IMR-90 (cell line): ENCODE results near the gene CTBP2. TPM values are rescaled to one million over a fixed set of nuclear protein-coding genes. Genes with fewer than 3 reads are reported as not detected.

ENCODE experiments used
- ATAC-seq: fragments of 200-7000 bp; cut with Tn5 transposase; 2 replicates; pipeline ENCODE4 v1.9.1; 2020; ENCODE audit warnings: low read depth, mild to moderate bottlenecking, moderate library complexity
- BruUV-seq: library from RNA; stranded (reverse); fragments of 400-500 nt; replicated peaks from 2 replicates; lab custom pipeline; 2021; lab: Mats Ljungman, UMichigan
- CTCF ChIA-PET: fragments of 300-600 bp; formaldehyde crosslinking; extraction: SDS; loops from one replicate; lab custom pipeline; 2021; ENCODE audit warnings: antibody characterized with exemption; lab: Yijun Ruan, JAX
- POLR2A ChIA-PET: fragments of 300-600 bp; sonication (Branson Sonifier 250); formaldehyde crosslinking; loops from one replicate; lab custom pipeline; 2022; ENCODE audit warnings: antibody characterized with exemption; ENCODE audit not compliant: unreplicated experiment; lab: Charles Lee
- DNase-seq: peaks from one replicate; pipeline ENCODE4 v3.0.0; 2013
- H2AFZ ChIP-seq: replicated peaks from 2 replicates; pipeline ENCODE3; 2013; ENCODE audit warnings: low read length, mild to moderate bottlenecking; ENCODE audit not compliant: poor library complexity
- H2AK5ac ChIP-seq: 2 replicates; pipeline ENCODE4 v1.6.1; 2013; ENCODE audit warnings: low read depth, low read length, inconsistent platforms
- H2AK9ac ChIP-seq: replicated peaks from 2 replicates; pipeline ENCODE3; 2013; ENCODE audit warnings: mild to moderate bottlenecking, low read depth, low read length, moderate library complexity; ENCODE audit not compliant: poor library complexity
- H2BK120ac ChIP-seq: 2 replicates; pipeline ENCODE4 v1.6.1; 2013; ENCODE audit warnings: low read depth, low read length, inconsistent platforms
- H2BK15ac ChIP-seq: 3 replicates; pipeline ENCODE4 v1.6.1; 2013; ENCODE audit warnings: low read depth, low read length, inconsistent platforms
- H2BK20ac ChIP-seq: 2 replicates; pipeline ENCODE4 v1.6.1; 2013; ENCODE audit warnings: low read depth, mild to moderate bottlenecking, inconsistent platforms, low read length, moderate library complexity
- H2BK5ac ChIP-seq: 2 replicates; pipeline ENCODE4 v1.6.1; 2013; ENCODE audit warnings: mild to moderate bottlenecking, low read depth, low read length, inconsistent platforms; ENCODE audit not compliant: poor library complexity, severe bottlenecking
- H3K14ac ChIP-seq: replicated peaks from 2 replicates; pipeline ENCODE4 v1.6.1; 2013; ENCODE audit warnings: low read depth, low read length, inconsistent platforms
- H3K18ac ChIP-seq: 2 replicates; pipeline ENCODE4 v1.6.1; 2013; ENCODE audit warnings: low read depth, low read length, control low read depth
- H3K23ac ChIP-seq: 2 replicates; pipeline ENCODE4 v1.6.1; 2013; ENCODE audit warnings: low read depth, low read length, inconsistent platforms
- H3K27ac ChIP-seq: 2 replicates; pipeline ENCODE4 v1.5.1; 2013; ENCODE audit warnings: mild to moderate bottlenecking, control low read depth, low read length; ENCODE audit not compliant: insufficient read depth
- H3K27me3 ChIP-seq: 2 replicates; pipeline ENCODE4 v1.6.1; 2013; ENCODE audit warnings: low read length; ENCODE audit not compliant: control insufficient read depth, insufficient read depth
- H3K36me3 ChIP-seq: 2 replicates; pipeline ENCODE4 v1.6.1; 2013; ENCODE audit warnings: low read length, mixed read lengths; ENCODE audit not compliant: control insufficient read depth, insufficient read depth
- H3K4ac ChIP-seq: 2 replicates; pipeline ENCODE4 v1.6.1; 2013; ENCODE audit warnings: low read depth, low read length, inconsistent platforms
- H3K4me1 ChIP-seq: 2 replicates; pipeline ENCODE4 v1.6.1; 2013; ENCODE audit warnings: low read length, mixed read lengths; ENCODE audit not compliant: control insufficient read depth, insufficient read depth
- H3K4me2 ChIP-seq: 2 replicates; pipeline ENCODE4 v1.6.1; 2013; ENCODE audit warnings: low read depth, mild to moderate bottlenecking, control low read depth, low read length, moderate library complexity
- H3K4me3 ChIP-seq: 2 replicates; pipeline ENCODE4 v1.5.1; 2013; ENCODE audit warnings: low read depth, mild to moderate bottlenecking, control low read depth, low read length, moderate library complexity; ENCODE audit not compliant: insufficient read depth
- H3K56ac ChIP-seq: 2 replicates; pipeline ENCODE4 v1.6.1; 2013; ENCODE audit warnings: low read length, inconsistent platforms; ENCODE audit not compliant: insufficient read depth; ENCODE audit errors: extremely low read depth
- H3K79me1 ChIP-seq, 2 experiments: 2 replicates each; pipeline ENCODE4 v1.6.1; 2013; ENCODE audit warnings: low read length in 2 of 2, inconsistent platforms in 1 of 2, low read depth in 1 of 2
- H3K9ac ChIP-seq: 2 replicates; pipeline ENCODE4 v1.6.1; 2013; ENCODE audit warnings: low read depth, low read length, control low read depth
- H3K9me1 ChIP-seq: 2 replicates; pipeline ENCODE4 v1.6.1; 2013; ENCODE audit warnings: low read length, inconsistent platforms; ENCODE audit not compliant: insufficient read depth
- H3K9me3 ChIP-seq: 2 replicates; pipeline ENCODE4 v1.6.1; 2013; ENCODE audit warnings: low read length; ENCODE audit not compliant: control insufficient read depth, insufficient read depth
- H4K20me1 ChIP-seq: 2 replicates; pipeline ENCODE4 v1.6.1; 2013; ENCODE audit warnings: low read length, inconsistent platforms; ENCODE audit not compliant: insufficient read depth
- H4K5ac ChIP-seq: 2 replicates; pipeline ENCODE4 v1.6.1; 2013; ENCODE audit warnings: mild to moderate bottlenecking, low read depth, low read length, control low read depth
- H4K8ac ChIP-seq, 2 experiments: 2 replicates each; pipeline ENCODE4 v1.6.1; 2013; ENCODE audit warnings: low read depth in 2 of 2, low read length in 2 of 2, control low read depth in 1 of 2, inconsistent platforms in 1 of 2
- H4K91ac ChIP-seq: 2 replicates; pipeline ENCODE4 v1.6.1; 2013; ENCODE audit warnings: low read depth, low read length, inconsistent platforms; ENCODE audit not compliant: insufficient read depth
- CEBPB ChIP-seq: IDR thresholded peaks from 2 replicates; pipeline ENCODE4 v1.6.1; 2012; ENCODE audit warnings: low read depth, low read length, improper control_type of control experiment
- CHD1 ChIP-seq: IDR thresholded peaks from 2 replicates; pipeline ENCODE4 v1.6.1; 2012; ENCODE audit warnings: low read depth, low read length, improper control_type of control experiment
- CTCF ChIP-seq: conservative IDR thresholded peaks from 2 replicates; pipeline ENCODE4 v1.5.1; 2012; ENCODE audit warnings: mild to moderate bottlenecking, low read depth, low read length, improper control_type of control experiment
- ELK1 ChIP-seq: fragments of 150-350 bp; IDR thresholded peaks from 2 replicates; pipeline ENCODE4 v1.6.1; 2016; ENCODE audit warnings: low read depth, mild to moderate bottlenecking, low read length, moderate library complexity, borderline replicate concordance
- FOS ChIP-seq: fragments of 150-350 bp; IDR thresholded peaks from 2 replicates; pipeline ENCODE4 v1.6.1; 2016; ENCODE audit warnings: low read depth, low read length
- MAFK ChIP-seq: IDR thresholded peaks from 2 replicates; pipeline ENCODE4 v1.6.1; 2012; ENCODE audit warnings: low read depth, low read length, improper control_type of control experiment
- MXI1 ChIP-seq: IDR thresholded peaks from 2 replicates; pipeline ENCODE4 v1.6.1; 2012; ENCODE audit warnings: low read depth, mild to moderate bottlenecking, low read length, moderate library complexity, borderline replicate concordance
- NFE2L2 ChIP-seq: fragments of 150-350 bp; IDR thresholded peaks from 2 replicates; pipeline ENCODE4 v1.6.1; 2016; ENCODE audit warnings: low read depth, mild to moderate bottlenecking, low read length
- POLR2A ChIP-seq: IDR thresholded peaks from 2 replicates; pipeline ENCODE4 v1.6.1; 2012; ENCODE audit warnings: mild to moderate bottlenecking, low read depth, low read length
- RAD21 ChIP-seq: IDR thresholded peaks from 2 replicates; pipeline ENCODE4 v1.6.1; 2012; ENCODE audit warnings: low read length, improper control_type of control experiment
- RCOR1 ChIP-seq: IDR thresholded peaks from 2 replicates; pipeline ENCODE4 v1.6.1; 2012; ENCODE audit warnings: mild to moderate bottlenecking, low read length, improper control_type of control experiment; ENCODE audit not compliant: insufficient replicate concordance
- RFX5 ChIP-seq: IDR thresholded peaks from 2 replicates; pipeline ENCODE4 v1.8.0; 2012; ENCODE audit warnings: low read depth, mild to moderate bottlenecking, low read length, moderate library complexity
- SMC3 ChIP-seq: fragments of 150-350 bp; IDR thresholded peaks from 2 replicates; pipeline ENCODE4 v1.6.1; 2016; ENCODE audit warnings: low read depth, mild to moderate bottlenecking, antibody characterized with exemption, low read length, moderate library complexity
- USF2 ChIP-seq: fragments of 150-350 bp; IDR thresholded peaks from 2 replicates; pipeline ENCODE4 v1.6.1; 2017; ENCODE audit warnings: mild to moderate bottlenecking, antibody characterized with exemption, low read length, low read depth
- WGBS, 2 experiments: methylation state at CpG; one replicate each; pipeline versions ENCODE4 v1.1.5 to v1.1.7; 2013; ENCODE audit warnings: missing lambda C conversion rate in 2 of 2; ENCODE audit not compliant: insufficient read length in 1 of 2; ENCODE audit errors: extremely low coverage in 2 of 2; 5-methylcytosine and 5-hydroxymethylcytosine counted together
- dilution Hi-C: fragments of 300-500 bp; cut with HindIII; formaldehyde crosslinking; loops from one replicate; pipeline ENCODE4 v1.14.3; 2018; ENCODE audit warnings: low sequenced_read_pairs; ENCODE audit not compliant: unreplicated experiment
- in situ Hi-C: fragments of 300-500 bp; cut with MboI; formaldehyde crosslinking; loops from 3 replicates; pipeline ENCODE4 v1.14.3; 2019; ENCODE audit warnings: low sequenced_read_pairs, inconsistent platforms, mixed read lengths
- intact Hi-C: fragments of 100-400 bp; cut with micrococcal nuclease; formaldehyde crosslinking; loops from 2 replicates; pipeline ENCODE4 v1.10.0; 2022
- polyA plus RNA-seq, 3 experiments: library from polyadenylated mRNA; depleted of rRNA; stranded (reverse); fragments of >200 nt; gene quantifications; 2 replicates each; pipeline ENCODE4 v1.2.3, GENCODE V29; 2012; ENCODE audit warnings: low replicate concordance in 1 of 3
- total RNA-seq: library from RNA; depleted of rRNA; stranded (reverse); fragments of >200 nt; gene quantifications from 2 replicates; pipeline ENCODE4 v1.2.3, GENCODE V29; 2012

CTBP2 gene
- total and polyA plus RNA-seq, 2 of the 4 experiments (the other 2 are of a cell fraction), result 81.0 to 86.6 TPM

GRCh38 chr10:125163803-125164202 is 3.4 kb upstream of the CTBP2 start:
- Histone ChIP-seq H3K4ac (no peak overlapping the region), H3K27me3 (no peaks in the 10 kb centered on the region), H3K23ac (no peak overlapping the region), H3K9ac (no peak overlapping the region), H4K8ac (no peak overlapping the region), H2BK5ac (no peak overlapping the region), H3K27ac (no peak overlapping the region), H3K4me1 (peaks cover 2% of the 10 kb centered on the region; the same call in 1 of the 2 replicates), H3K9me1 (peaks cover 3% of the 10 kb centered on the region; the same call in 1 of the 2 replicates), H3K14ac (no peak overlapping the region), H3K4me2 (no peak overlapping the region), H2AK9ac (no peak overlapping the region), H4K5ac (no peak overlapping the region), H2BK15ac (no peak overlapping the region), H3K56ac (no peak overlapping the region), H3K9me3 (no peaks in the 10 kb centered on the region), H2BK20ac (no peak overlapping the region), H3K36me3 (no peaks in the 10 kb centered on the region), H2BK120ac (no peak overlapping the region), H4K91ac (no peak overlapping the region), H3K18ac (no peak overlapping the region), H2AK5ac (no peak overlapping the region), H3K79me1 (no peaks in the 10 kb centered on the region; a peak in 2 of 4 replicates), H3K4me3 (no peak overlapping the region), H2AFZ (no peak overlapping the region), H4K20me1 (no peaks in the 10 kb centered on the region)
- ATAC-seq (no peak), DNase-seq (no peak)
- no CpG with 5 or more reads among the region's 5 CpGs for WGBS, 2 experiments
- dilution Hi-C loops, result no loop called here
- ChIA-PET POLR2A (no interaction called here), CTCF (no interaction called here)
- intact Hi-C loops, result no loop called here
- TF ChIP-seq FOS, result no peak
- no peak for TF ChIP-seq CTCF
- no peak for TF ChIP-seq MXI1
- TF ChIP-seq CEBPB, result no peak
- no peak for TF ChIP-seq MAFK
- TF ChIP-seq CHD1, result no peak
- TF ChIP-seq NFE2L2, result no peak
- TF ChIP-seq POLR2A, result no peak
- TF ChIP-seq ELK1, result no peak
- TF ChIP-seq SMC3, result no peak
- no peak for TF ChIP-seq RCOR1
- TF ChIP-seq RAD21, result no peak
- no peak for TF ChIP-seq RFX5
- no peak for TF ChIP-seq USF2
- in situ Hi-C loops, result loop anchor here (10.0 kb wide), 2 partner anchors 181 to 541 kb away; no protein-coding TSS in a partner anchor
- no TSS peak for BruUV-seq
